Naive B cell (primary cell): ENCODE data around the gene TEX30. TPM values are rescaled to one million over a fixed set of nuclear protein-coding genes. Genes with fewer than 3 reads are reported as not detected.

Experiments used
- ATAC-seq, 2 donors: fragments of 150-1000 bp; cut with Tn5 transposase; 2 replicates each; pipeline ENCODE4 v1.10.0; 2021; ENCODE audit warnings: low read depth in 2 of 2, mild to moderate bottlenecking in 2 of 2, moderate library complexity in 2 of 2
- DNase-seq: peaks from one replicate; pipeline ENCODE4 v3.0.0; 2022
- H3K27ac Mint-ChIP-seq, 6 donors: one replicate each; pipeline ENCODE4 v1.8.0; 2020 to 2022; ENCODE audit warnings: mild to moderate bottlenecking in 6 of 6, mixed read lengths in 6 of 6, moderate library complexity in 5 of 6, inconsistent platforms in 2 of 6
- H3K27me3 Mint-ChIP-seq, 3 donors: one replicate each; pipeline ENCODE4 v1.8.0; 2021 to 2022; ENCODE audit warnings: mixed read lengths in 3 of 3, mild to moderate bottlenecking in 1 of 3
- H3K36me3 Mint-ChIP-seq, 2 donors: one replicate each; pipeline ENCODE4 v1.8.0; 2020 to 2022; ENCODE audit warnings: mixed read lengths in 2 of 2, inconsistent platforms in 1 of 2, mild to moderate bottlenecking in 1 of 2
- H3K4me1 Mint-ChIP-seq, 3 donors: one replicate each; pipeline ENCODE4 v1.8.0; 2020 to 2022; ENCODE audit warnings: mixed read lengths in 3 of 3, inconsistent platforms in 1 of 3, mild to moderate bottlenecking in 1 of 3, moderate library complexity in 1 of 3
- H3K4me3 Mint-ChIP-seq, 8 donors: one replicate each; pipeline ENCODE4 v1.8.0; 2020 to 2022; ENCODE audit warnings: mild to moderate bottlenecking in 8 of 8, mixed read lengths in 8 of 8, moderate library complexity in 8 of 8, inconsistent platforms in 2 of 8
- H3K9me3 Mint-ChIP-seq, 7 donors: one replicate each; pipeline ENCODE4 v1.8.0; 2020 to 2022; ENCODE audit warnings: mixed read lengths in 7 of 7, mild to moderate bottlenecking in 5 of 7, inconsistent platforms in 2 of 7, moderate library complexity in 1 of 7
- polyA plus RNA-seq, 6 donors: library from polyadenylated mRNA; unstranded; fragments of 300-500 nt; fragmentation: Illumina TruSeq; gene quantifications; one replicate each; pipeline ENCODE4 v1.2.3, GENCODE V29; 2021; ENCODE audit warnings: low read depth in 6 of 6

Gene TEX30
- polyA plus RNA-seq, result 10 to 100 TPM; 14.6 to 31.8 (median 20.2) TPM

DNA sequence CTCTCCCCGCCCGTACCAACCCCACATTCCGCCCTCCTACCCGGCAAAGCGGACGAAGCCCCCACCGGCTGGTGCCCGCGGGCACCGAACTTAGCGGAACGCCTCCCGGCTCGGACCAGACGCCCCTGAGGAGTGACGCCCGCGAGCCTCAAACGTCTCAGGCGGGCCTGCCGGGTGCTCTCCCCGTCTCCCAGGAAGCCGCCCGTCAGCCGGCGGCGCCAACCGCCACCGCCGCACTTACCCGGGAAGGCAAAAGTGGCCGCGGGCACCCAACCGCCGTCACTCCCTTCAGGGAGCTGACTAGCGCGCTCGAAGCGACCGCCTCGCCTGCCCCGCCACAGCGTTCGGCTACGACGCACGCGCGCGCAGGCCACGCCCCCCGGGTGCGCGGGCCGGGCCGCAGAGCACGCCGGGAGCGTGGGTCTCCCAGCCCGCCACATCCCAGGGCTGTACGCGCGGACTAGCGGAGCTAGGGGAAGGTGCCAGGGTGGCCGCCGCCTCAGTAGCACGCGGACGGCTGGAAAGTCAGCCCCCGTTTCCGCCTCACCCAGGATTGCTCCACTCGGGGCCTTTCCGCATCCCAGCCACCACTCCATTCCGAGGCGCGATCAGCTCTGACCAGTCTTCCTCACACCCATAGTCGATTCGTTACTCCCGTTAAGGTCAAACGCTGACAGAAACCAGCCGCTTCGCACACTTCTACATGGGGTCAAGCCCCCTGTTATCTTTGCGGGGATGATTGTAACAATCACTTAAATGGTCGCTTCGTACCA lies at the start of gene TEX30:
Gene TEX30, minus strand, starts transcription at position 346 of the 773 bp plus-strand sequence. CDS start 3,760 bp downstream, outside the sequence.
- no peaks in the 10 kb centered on the region for H3K27me3 Mint-ChIP-seq
- peak within 1 kb of the TSS; percentile 85 to 95 (median 92) for H3K27ac Mint-ChIP-seq
- no peaks in the 10 kb centered on the region for H3K9me3 Mint-ChIP-seq
- ATAC-seq, result peak; percentile 93 to 94
- H3K36me3 Mint-ChIP-seq, result no peaks in the 10 kb centered on the region
- H3K4me1 Mint-ChIP-seq, result peaks cover 19 to 26% (median 20%) of the 10 kb centered on the region in 3 donors
- H3K4me3 Mint-ChIP-seq, result peak within 1 kb of the TSS; percentile 83 to 97 (median 94)
- peak; percentile 88 for DNase-seq

DNA sequence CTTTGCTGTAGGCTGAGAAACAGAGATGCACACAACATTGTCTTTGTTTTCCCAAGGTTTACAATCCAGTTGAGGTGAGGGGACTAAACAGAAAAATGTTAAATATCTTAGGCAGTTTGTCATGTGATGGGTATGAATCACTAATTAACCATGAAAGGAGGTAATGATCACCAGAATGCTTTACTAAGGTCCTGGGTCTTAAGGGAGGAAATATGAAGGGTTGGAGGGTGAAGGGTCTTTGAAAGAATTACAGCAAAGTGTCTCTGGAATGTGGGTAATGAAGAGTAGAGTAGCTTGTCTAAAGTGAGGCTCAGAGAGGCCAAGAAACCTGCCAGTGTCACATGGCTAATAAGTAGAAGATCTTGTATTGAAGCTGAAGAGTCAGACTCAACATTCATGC lies 44.3 kb upstream of the TEX30 start:
- DNase-seq (no peak), ATAC-seq (no peak)
- peak overlapping the region in 1 of 6 donors; percentile 23 for H3K27ac Mint-ChIP-seq
- H3K27me3 Mint-ChIP-seq, result no peaks in the 10 kb centered on the region
- H3K4me1 Mint-ChIP-seq, result no peaks in the 10 kb centered on the region
- H3K36me3 Mint-ChIP-seq, result no peaks in the 10 kb centered on the region
- no peak overlapping the region for H3K4me3 Mint-ChIP-seq
- peaks cover 0 to 2% (median 0%) of the 10 kb centered on the region in 7 donors for H3K9me3 Mint-ChIP-seq

DNA sequence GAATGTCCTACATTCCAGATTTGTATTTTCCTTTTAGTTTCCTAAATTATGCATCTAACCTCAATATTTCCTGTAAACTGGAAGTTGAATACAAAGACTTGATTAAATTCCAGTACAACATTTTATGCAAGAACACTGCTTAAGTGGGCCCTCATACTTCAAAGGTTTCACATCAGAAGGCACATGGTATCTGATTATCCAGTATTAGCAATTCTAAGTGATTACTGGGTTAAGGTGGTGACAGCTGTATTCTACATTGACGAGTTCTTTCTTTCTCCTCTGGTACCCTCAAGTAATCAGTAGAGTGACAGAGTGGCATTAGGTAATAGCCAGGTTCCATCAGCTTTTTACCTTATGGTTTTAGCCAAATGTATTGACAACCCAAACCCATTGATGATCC lies 43.7 kb upstream of the TEX30 start:
- Mint-ChIP-seq H3K4me3 (no peak overlapping the region), H3K4me1 (no peaks in the 10 kb centered on the region), H3K9me3 (peaks cover 0 to 1% (median 0%) of the 10 kb centered on the region in 7 donors), H3K27me3 (no peaks in the 10 kb centered on the region), H3K36me3 (peaks cover under 1 to 2% of the 10 kb centered on the region in 2 donors), H3K27ac (no peak overlapping the region)
- ATAC-seq (no peak), DNase-seq (no peak)

DNA sequence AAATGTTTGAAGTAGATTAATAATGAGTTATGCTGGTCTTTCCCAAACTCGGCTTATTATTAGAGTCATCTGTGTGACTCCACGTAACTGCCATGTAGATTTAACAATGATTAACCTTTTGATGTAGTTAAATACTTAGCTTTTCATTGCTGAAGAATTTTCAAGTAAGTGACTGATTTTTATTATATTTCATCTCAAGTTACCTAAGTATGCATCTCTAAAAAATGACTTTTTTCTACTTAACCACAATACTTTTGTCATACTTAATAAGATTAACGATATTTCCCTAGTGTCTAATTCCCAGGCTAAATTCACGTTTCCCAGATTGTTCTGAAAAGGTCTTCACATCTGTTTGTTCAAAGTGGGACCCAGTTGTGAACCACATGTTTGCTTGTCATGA lies 43.1 kb upstream of the TEX30 start:
- H3K27ac Mint-ChIP-seq, result no peak overlapping the region
- DNase-seq, result no peak
- no peaks in the 10 kb centered on the region for H3K27me3 Mint-ChIP-seq
- H3K36me3 Mint-ChIP-seq, result peaks cover 6 to 8% of the 10 kb centered on the region in 2 donors
- H3K9me3 Mint-ChIP-seq, result peaks cover 0 to 7% (median 4%) of the 10 kb centered on the region in 7 donors
- H3K4me3 Mint-ChIP-seq, result no peak overlapping the region
- no peaks in the 10 kb centered on the region for H3K4me1 Mint-ChIP-seq
- no peak for ATAC-seq

DNA sequence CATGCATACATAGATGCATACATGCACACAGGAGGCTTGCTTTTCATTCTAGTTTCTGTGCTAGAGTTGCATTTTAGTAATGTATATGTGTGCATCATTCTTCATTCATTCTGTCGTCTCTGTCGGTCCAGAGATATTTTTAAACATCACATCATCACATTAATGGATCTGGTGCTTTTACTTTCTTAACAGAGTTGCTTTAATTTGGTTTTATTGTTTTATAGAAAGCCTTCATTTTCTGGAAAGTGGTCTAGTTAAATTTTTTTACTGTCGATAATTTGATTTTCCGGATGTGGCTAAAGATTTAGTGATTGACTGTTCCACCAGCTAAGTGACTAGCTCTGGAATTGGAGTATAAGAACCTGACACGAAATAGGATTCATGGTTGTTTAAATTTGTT lies 42.2 kb upstream of the TEX30 start:
- Mint-ChIP-seq H3K4me3 (no peak overlapping the region), H3K27ac (no peak overlapping the region)

DNA sequence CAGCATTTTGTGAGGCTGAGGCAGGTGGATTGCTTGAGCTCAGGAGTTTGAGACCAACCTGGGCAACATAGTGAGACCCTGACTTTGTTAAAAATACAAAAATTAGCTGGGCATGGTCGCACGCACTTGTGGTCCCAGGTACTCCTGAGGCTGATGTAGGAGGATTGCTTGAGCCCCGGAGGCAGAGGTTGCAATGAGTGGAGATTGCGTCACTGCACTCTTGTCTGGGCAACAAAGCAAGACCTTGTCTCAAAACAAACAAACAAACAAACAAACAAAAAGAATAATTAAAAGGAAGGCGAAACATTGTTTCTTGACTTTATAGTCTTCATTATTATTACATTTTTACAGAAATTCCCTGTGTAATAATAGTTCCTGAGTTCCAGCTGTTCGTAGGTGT lies 41.2 kb upstream of the TEX30 start:
- Mint-ChIP-seq H3K9me3 (peaks cover 0 to 15% (median 5%) of the 10 kb centered on the region in 7 donors), H3K4me1 (no peaks in the 10 kb centered on the region), H3K27me3 (no peaks in the 10 kb centered on the region), H3K27ac (no peak overlapping the region), H3K4me3 (no peak overlapping the region), H3K36me3 (peaks cover 7 to 9% of the 10 kb centered on the region in 2 donors)
- no peak for ATAC-seq
- no peak for DNase-seq

More for the DNA sequence above, 42.2 kb upstream of the TEX30 start:
- Mint-ChIP-seq H3K9me3 (peaks cover 0 to 14% (median 5%) of the 10 kb centered on the region in 7 donors), H3K36me3 (peaks cover 7 to 9% of the 10 kb centered on the region in 2 donors), H3K27me3 (no peaks in the 10 kb centered on the region), H3K4me1 (no peaks in the 10 kb centered on the region)
- DNase-seq (no peak), ATAC-seq (no peak)

DNA sequence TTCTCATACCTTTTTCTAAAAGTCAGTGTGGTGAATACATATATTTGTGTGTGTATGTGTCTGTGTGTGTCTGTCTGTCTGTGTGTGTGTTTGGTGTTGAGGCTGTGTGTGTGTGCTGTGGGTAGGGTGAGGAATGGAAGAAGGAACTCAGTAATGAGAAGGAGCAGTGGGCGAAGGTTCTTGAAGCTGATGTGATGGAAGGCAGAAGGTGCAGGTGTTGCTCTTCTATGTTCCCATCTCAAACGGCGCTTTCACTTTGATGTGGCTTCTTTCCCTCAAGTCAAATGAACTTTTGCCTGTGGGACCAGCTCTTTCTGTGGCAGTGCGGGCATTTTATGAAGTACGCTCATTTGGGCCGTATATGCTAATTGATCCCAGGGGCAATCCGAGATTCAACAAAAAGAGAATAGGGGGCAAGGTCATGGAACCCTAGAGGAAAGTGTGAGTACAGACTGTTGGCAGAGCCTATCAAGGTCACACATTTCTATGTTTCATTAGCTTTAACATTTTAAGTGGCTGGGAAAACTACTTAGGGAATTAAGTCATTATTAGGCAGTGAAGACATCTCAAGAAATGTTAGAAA lies 40.5 kb upstream of the TEX30 start:
- no peaks in the 10 kb centered on the region for H3K27me3 Mint-ChIP-seq
- peaks cover 0 to 15% (median 5%) of the 10 kb centered on the region in 7 donors for H3K9me3 Mint-ChIP-seq
- H3K27ac Mint-ChIP-seq, result no peak overlapping the region
- H3K4me3 Mint-ChIP-seq, result no peak overlapping the region
- ATAC-seq (no peak), DNase-seq (no peak)
- H3K4me1 Mint-ChIP-seq, result no peaks in the 10 kb centered on the region
- H3K36me3 Mint-ChIP-seq, result peaks cover 7 to 9% of the 10 kb centered on the region in 2 donors

DNA sequence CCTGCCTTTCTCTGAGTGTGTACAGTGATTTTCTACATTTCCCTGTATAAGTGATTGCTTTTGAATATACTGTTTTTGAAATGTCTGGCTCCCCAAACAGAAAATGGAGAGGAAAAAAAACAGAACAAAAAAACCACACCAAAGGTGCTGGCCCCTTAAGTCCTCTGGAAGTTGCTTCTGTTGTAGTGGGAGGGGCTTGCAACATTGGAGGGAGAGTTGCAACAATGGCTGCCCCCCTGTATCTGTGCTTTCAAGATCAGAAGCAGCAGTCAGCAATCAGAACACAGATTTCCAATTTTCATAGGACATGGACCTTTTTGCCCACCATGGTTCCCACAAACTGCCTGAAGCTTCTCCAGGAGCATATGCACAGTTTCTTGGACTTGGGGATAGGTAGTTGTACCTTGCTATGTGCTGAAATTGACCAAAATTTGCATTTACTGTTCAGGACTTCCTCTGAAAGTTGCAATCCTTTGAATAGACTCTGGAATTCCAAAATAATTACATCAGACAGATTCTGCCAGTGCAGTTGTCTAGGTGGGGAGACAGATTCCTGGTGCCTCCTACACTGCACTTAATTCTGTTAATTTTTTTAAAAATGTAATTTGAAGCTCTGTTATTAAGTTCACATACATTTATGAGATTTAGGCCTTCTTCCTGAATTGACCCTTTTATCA lies 39.2 kb upstream of the TEX30 start:
- Mint-ChIP-seq H3K27me3 (no peaks in the 10 kb centered on the region), H3K4me3 (no peak overlapping the region), H3K27ac (no peak overlapping the region), H3K4me1 (no peaks in the 10 kb centered on the region), H3K36me3 (peaks cover 7 to 9% of the 10 kb centered on the region in 2 donors), H3K9me3 (peaks cover 0 to 15% (median 5%) of the 10 kb centered on the region in 7 donors)
- DNase-seq (no peak), ATAC-seq (no peak)

DNA sequence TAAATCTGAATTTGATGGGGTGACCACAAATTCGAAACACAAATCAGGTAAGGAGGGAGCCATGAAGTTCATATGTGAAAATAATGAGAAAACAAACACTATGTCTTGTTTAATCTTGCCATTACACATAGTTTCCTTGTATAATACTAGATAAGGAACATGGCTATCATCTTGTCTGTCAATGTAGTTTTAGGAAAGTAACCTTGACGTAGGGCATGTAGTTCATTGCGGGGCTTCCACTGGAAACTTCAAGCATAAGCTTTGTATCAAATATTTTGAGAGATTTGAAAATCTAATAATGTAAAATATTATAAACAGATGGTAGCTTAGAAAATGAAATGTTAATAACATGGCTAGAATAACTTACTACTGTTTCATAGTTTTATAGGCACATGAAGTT lies 34.1 kb upstream of the TEX30 start:
- no peaks in the 10 kb centered on the region for H3K27me3 Mint-ChIP-seq
- H3K36me3 Mint-ChIP-seq, result peaks cover 7 to 9% of the 10 kb centered on the region in 2 donors
- no peak for DNase-seq
- no peak for ATAC-seq
- peak overlapping the region in 1 of 6 donors; percentile 45 for H3K27ac Mint-ChIP-seq
- no peaks in the 10 kb centered on the region for H3K4me1 Mint-ChIP-seq
- H3K4me3 Mint-ChIP-seq, result no peak overlapping the region
- H3K9me3 Mint-ChIP-seq, result peaks cover 0 to 15% (median 5%) of the 10 kb centered on the region in 7 donors

DNA sequence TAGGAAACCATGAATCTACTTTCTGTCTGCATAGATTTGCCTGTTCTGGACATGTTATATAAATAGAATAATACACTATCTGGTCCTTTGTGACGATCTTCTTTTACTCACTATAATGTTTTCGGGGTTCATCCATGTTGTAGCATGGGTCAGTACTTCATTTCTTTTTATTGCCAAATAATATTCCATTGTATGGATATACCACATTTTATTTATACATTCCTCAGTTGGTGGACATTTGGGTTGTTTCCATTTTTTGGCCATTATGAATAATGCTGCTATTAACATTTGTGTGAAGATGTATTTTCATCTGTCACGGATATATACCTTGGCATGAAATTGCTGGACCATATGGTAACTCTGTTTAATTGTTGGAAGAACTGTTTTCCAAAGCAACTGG lies 32.1 kb upstream of the TEX30 start:
- H3K27ac Mint-ChIP-seq, result no peak overlapping the region

DNA sequence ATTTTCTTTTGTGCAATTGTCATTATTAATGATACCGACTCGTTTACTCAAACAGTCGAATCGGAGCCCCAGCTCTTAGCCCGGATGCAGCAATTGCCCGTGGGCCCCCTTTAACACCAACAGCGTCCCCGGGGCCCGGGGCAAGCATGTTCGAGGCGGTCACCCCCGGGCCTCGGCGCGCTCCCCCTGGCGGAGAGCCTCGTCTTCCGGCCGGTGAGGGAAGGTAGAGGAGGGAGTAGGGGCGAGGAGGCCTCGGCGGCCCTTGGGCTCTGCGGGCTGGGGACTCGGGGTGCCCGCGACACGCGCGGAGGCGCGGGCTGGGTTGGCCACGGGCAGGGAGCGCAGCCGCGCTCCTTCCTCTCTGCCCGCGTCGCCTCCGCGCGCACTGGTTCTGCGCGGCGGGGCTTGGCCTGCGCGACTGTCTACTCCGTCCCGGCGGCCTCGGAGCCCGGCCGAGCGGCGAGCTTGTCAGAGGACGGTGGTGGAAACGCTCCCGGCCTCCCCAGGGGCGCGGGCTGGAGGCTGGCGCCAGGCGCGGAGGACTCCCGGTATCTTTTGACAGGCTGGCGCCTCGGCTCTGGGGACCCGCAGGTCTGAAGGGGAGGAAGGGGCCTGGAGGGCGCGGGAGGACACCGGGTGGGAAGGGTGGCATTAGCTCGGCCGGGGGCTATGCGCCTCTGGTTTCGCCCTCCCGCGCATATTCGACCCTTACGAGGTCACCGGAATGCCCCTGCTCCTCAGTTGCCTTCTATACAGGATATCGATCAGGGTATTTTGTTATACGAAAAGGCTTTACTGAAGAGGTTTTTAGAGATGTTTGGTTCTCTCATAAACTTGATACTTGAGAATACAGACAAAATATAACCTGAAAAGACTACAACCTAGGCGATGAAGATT lies 26.8 kb upstream of the TEX30 start:
- peak overlapping the region in 2 of 6 donors; percentile 24 to 70 for H3K27ac Mint-ChIP-seq
- H3K9me3 Mint-ChIP-seq, result peaks cover 0 to 1% (median 0%) of the 10 kb centered on the region in 7 donors
- H3K36me3 Mint-ChIP-seq, result no peaks in the 10 kb centered on the region
- peaks cover 4 to 17% (median 8%) of the 10 kb centered on the region in 3 donors for H3K4me1 Mint-ChIP-seq
- peak overlapping the region; percentile 85 to 94 (median 90) for H3K4me3 Mint-ChIP-seq
- DNase-seq (peak; percentile 82), ATAC-seq (peak; percentile 82 to 86)
- peaks cover 12 to 28% (median 12%) of the 10 kb centered on the region in 3 donors for H3K27me3 Mint-ChIP-seq

More for the DNA sequence above, 32.1 kb upstream of the TEX30 start:
- H3K4me3 Mint-ChIP-seq, result no peak overlapping the region
- ATAC-seq (no peak), DNase-seq (no peak)
- H3K9me3 Mint-ChIP-seq, result peaks cover 0 to 3% (median 0%) of the 10 kb centered on the region in 7 donors
- H3K36me3 Mint-ChIP-seq, result no peaks in the 10 kb centered on the region
- H3K27me3 Mint-ChIP-seq, result no peaks in the 10 kb centered on the region
- H3K4me1 Mint-ChIP-seq, result no peaks in the 10 kb centered on the region

DNA sequence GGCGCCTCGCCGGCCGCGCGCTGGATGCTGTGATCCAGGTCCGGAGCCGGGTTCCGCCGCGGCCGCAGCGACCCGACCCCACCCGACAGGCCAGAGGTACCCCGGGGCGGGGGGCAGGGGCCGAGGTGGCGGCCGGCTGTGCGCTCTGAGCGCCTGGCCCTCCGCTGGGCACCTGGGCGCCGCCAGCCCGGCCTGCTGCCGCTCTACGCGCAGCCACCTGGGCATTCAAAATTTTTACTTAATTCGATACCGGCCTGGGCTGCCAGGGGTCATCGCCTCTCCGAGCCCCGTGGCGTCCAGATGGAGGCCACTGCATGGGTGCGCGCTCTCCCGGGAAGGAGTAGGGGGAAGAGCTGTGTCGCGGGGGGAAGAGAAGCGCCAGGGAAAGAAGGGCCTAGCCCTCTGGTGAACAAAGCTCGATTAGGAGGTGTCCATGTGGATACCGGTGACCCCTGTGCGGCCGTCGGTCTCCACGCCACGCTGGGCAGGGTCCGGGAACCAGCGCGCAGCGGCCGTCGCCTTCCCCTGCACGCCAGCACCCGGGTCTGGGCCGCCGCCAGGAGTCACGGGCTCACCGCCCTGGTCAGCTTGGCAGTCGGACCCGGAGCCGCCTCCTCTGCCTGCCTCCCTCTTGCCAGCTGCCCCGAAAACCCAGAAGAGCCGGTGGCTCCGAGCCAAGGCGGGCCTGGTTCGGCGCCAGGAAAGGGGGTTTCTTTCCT lies 26.0 kb upstream of the TEX30 start:
- H3K36me3 Mint-ChIP-seq, result no peaks in the 10 kb centered on the region
- peak overlapping the region; percentile 85 to 94 (median 90) for H3K4me3 Mint-ChIP-seq
- peaks cover 12 to 28% (median 12%) of the 10 kb centered on the region in 3 donors for H3K27me3 Mint-ChIP-seq
- ATAC-seq, result peak in 1 of 2 donors; percentile 2
- peak; percentile 8 for DNase-seq
- peaks cover 0 to 1% (median 0%) of the 10 kb centered on the region in 7 donors for H3K9me3 Mint-ChIP-seq
- peak overlapping the region in 2 of 6 donors; percentile 21 to 70 for H3K27ac Mint-ChIP-seq
- peaks cover 4 to 17% (median 8%) of the 10 kb centered on the region in 3 donors for H3K4me1 Mint-ChIP-seq
